Measurements from ENCODE around the gene FAM168A.
"Not testable (repeated sequence)": the region's sequence is repeated elsewhere in the genome, so short reads cannot be mapped to it uniquely, and the experiment has no call there.

FAM168A gene

GRCh38 chr11:73592640-73593039 is 5.3 kb downstream of the FAM168A start:
- no peak for DNase-seq

- no peak for DNase-seq
Observed at GRCh38 chr11:73591743-73592142, 6.2 kb downstream of the FAM168A start.

GRCh38 chr11:73590991-73591390 is 6.9 kb downstream of the FAM168A start:
- DNase-seq: no peak

- DNase-seq: no peak
Observed at GRCh38 chr11:73586791-73587190, 11.1 kb downstream of the FAM168A start.

GRCh38 chr11:73585834-73586575 is 11.9 kb downstream of the FAM168A start:
- DNase-seq: no peak

- DNase-seq: no peak
Observed at GRCh38 chr11:73584831-73585230, 13.1 kb downstream of the FAM168A start.

- DNase-seq: no peak
Observed at GRCh38 chr11:73582653-73583052, 15.3 kb downstream of the FAM168A start.

GRCh38 chr11:73580749-73581148 is 17.2 kb downstream of the FAM168A start:
- not testable (repeated sequence) for DNase-seq

- DNase-seq: no peak
Observed at GRCh38 chr11:73579641-73580434, 18.1 kb downstream of the FAM168A start.

GRCh38 chr11:73578592-73579185 is 19.2 kb downstream of the FAM168A start:
- DNase-seq: no peak

GRCh38 chr11:73577496-73577917 is 20.4 kb downstream of the FAM168A start:
- no peak for DNase-seq

- no peak for DNase-seq
Observed at GRCh38 chr11:73576185-73576614, 21.7 kb downstream of the FAM168A start.

GRCh38 chr11:73571982-73572381 is 25.9 kb downstream of the FAM168A start:
- DNase-seq: not testable (repeated sequence)

- DNase-seq: no peak
Observed at GRCh38 chr11:73570415-73571114, 27.3 kb downstream of the FAM168A start.

- DNase-seq: no peak
Observed at GRCh38 chr11:73566977-73567755, 30.7 kb downstream of the FAM168A start.

- DNase-seq: no peak
Observed at GRCh38 chr11:73566422-73566821, 31.5 kb downstream of the FAM168A start.

GRCh38 chr11:73565804-73566203 is 32.1 kb downstream of the FAM168A start:
- no peak for DNase-seq

- DNase-seq: no peak
Observed at GRCh38 chr11:73564903-73565302, 33.0 kb downstream of the FAM168A start.

- DNase-seq: no peak
Observed at GRCh38 chr11:73563539-73564200, 34.2 kb downstream of the FAM168A start.

- DNase-seq: no peak
Observed at GRCh38 chr11:73559743-73560142, 38.2 kb downstream of the FAM168A start.

GRCh38 chr11:73556966-73557365 is 40.9 kb downstream of the FAM168A start:
- no peak for DNase-seq

GRCh38 chr11:73555615-73556014 is 42.3 kb downstream of the FAM168A start:
- no peak for DNase-seq
